HG03175 (cell line): ENCODE measurements around the gene ABHD17A.
A peak's percentile ranks its signal among the peaks of the same experiment; 100 is the strongest.
"Not testable (repeated sequence)": the region's sequence is repeated elsewhere in the genome, so short reads cannot be mapped to it uniquely, and the experiment has no call there.

ENCODE experiments used
- ATAC-seq: cut with Tn5 transposase; IDR thresholded peaks from one replicate; pipeline ENCODE4 v1.9.1; 2021; ENCODE audit warnings: mild to moderate bottlenecking, moderate library complexity; ENCODE audit not compliant: unreplicated experiment

Gene ABHD17A

GRCh38 chr19:1911098-1911497 lies 25.8 kb upstream of the ABHD17A start:
- ATAC-seq: no peak

- no peak for ATAC-seq
Observed at GRCh38 chr19:1910177-1910576, 24.9 kb upstream of the ABHD17A start.

- ATAC-seq: no peak
Observed at GRCh38 chr19:1909761-1910080, 24.4 kb upstream of the ABHD17A start.

- ATAC-seq: no peak
Observed at GRCh38 chr19:1908364-1908678, 23.0 kb upstream of the ABHD17A start.

DNA sequence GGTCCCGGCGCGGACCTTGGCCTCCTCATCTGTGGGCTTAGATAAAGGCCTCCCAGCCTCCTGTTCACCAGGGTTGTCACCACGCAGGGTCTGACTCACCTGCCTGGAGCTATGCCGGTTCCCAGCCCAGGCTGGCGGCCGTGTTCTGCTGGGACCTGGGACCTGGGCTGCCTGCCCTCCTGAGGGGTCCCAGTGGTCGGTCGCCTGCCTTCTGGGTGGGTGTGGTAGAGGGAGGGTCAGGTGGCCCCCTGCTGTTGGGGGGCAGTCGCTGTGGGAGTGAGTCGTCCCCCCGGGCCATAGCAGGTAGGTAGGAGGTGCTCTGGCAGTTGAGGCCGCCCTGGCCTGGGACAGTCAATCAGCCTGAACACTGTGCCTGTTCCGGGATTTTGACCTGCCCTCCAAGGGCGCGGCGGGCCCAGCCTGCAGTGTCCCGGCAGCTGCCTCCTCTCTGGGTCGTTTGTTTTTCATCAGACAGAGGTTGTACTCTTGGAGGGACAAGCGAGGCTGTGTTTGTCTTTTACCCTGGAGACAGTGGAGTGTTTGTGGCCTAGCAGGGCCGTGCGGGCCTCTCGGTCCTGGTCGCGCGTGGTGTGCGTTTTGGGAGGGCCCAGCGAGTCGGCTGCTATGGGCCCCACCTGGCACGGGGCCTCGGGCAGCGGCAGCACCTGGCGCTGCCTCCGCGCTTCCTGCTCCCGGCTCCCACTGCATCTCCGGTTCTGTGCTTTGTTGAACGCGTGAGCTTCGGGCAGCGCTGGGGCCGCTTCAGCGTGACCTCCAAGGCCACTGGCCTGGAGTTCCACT lies 22.5 kb upstream of the ABHD17A start:
- ATAC-seq: no peak

DNA sequence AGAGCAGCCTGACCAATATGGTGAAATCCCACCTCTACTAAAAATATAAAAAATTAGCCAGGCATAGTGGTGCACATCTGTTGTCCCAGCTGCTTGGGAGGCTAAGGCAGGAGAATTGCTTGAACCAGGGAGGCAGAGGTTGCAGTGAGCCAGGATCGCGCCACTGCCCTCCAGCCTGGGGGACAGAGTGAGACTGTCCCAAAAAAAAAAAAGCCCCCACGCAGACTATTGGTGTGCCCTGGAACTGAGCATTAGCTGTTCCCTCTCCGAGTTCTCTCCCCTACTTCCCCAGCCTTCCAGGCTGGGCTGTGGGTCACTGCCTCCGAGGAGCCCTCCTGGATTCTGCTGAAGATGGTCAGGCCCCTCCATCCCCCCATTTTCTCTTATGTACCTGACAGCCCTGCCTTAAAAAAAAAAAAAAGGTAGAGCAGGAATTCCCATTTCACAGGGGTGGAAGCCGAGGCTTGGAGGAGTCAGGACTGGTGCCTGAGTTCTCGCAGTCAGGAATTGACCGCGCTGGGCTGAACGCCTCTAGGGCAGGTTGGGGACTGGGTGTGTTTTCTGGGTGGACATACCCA lies 21.8 kb upstream of the ABHD17A start:
- ATAC-seq: no peak

- ATAC-seq: no peak
Observed at GRCh38 chr19:1905863-1906375, 20.6 kb upstream of the ABHD17A start.

DNA sequence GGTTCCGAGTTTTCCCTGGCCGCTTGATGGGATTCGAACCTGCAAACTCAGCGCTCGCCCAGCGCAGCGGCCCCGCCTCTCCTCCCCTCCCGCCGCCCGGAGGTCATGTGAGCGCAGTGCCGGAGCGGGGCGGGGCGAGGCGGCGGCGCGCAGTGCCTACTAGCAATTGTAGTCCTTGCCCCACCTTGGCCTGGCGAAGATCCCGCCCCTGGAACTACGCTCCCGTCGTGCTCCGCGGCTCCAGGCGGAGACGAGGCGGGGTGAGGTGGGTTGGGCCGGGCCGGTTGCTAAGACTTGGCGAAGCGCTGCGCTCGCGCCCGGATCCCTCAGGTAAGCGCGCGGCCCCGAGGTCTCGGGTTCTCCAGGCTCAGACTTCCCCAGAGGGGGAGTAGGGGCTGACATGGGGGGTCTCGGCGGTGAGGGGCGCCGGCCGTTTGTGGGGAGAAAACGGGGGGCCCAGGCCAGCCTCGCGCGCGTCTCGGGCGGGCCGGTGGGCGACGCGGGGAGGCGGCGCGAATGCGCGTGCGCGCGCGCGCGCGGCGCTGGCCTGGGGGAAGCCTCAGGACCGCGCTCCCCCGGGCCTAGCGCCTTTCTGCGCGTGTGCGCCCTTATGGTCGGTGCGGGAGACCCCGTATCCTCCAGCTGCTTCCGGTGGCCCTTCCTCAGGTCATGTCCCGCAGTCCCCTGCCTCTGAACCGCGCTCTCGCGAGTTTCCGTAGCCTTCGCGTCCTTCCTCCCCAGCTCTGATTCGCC lies 20.0 kb upstream of the ABHD17A start, which contains the start of the genes ADAT3 and SCAMP4:
TSS of gene ADAT3 (plus strand) at position 290 of the 753 bp plus-strand sequence. CDS start 6,649 bp downstream, outside the sequence.
TSS of gene SCAMP4 (plus strand) at position 290 of the 753 bp plus-strand sequence. CDS start 9,621 bp downstream, outside the sequence.
- ATAC-seq: peak; percentile 80

DNA sequence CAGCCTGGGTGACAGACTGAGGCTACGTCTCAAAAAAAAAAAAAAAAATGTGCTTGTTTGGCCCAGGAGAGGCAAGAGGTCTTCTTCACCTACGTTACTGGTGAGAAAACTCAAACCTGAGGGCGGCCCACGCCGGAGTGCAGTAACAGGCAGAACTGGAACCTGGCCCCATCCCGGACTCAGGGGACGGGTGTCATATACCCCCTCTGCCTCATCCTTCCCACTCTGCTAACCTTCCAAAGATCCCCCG lies 19.5 kb upstream of the ABHD17A start:
- no peak for ATAC-seq

- no peak for ATAC-seq
Observed at GRCh38 chr19:1902923-1903322, 17.6 kb upstream of the ABHD17A start.

- no peak for ATAC-seq
Observed at GRCh38 chr19:1901940-1902404, 16.7 kb upstream of the ABHD17A start.

- ATAC-seq: no peak
Observed at GRCh38 chr19:1896508-1896907, 11.2 kb upstream of the ABHD17A start.

DNA sequence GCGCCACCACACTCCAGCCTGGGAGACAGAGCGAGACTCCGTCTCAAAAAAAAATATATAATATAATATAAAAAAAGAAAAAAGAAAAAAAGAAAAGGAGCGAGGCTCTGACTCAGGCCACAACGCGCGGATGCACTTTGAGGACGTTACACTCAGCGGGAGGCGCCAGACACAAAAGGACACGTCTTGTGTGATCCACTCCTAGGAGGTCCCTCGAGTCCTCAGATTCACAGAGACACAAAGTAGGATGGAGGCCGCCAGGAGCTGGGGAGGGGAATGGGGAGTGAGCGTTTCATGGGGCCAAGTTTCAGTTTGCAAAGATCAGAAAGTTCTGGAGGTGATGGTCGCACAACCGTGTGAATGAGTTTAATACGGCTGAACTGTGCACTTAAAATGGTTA lies 8.5 kb upstream of the ABHD17A start:
- no peak for ATAC-seq

DNA sequence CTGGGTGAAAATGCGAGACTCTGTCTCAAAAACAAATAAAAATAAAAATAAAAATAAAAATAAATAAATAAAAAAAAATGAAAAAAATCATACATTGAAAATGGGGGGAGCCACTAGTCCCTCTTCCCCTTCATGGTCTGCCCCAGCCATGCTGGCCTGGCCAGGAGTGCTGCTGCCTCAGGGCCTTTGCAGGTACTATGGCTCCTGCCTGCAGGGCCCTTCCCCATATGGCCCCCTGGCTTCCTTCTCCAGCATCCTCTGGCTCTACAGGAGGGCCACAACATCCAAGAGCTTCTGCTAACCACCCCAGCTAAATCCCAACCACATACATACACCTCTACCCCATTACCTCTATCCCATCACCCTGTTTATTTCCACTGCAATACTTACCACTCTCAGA lies 4.6 kb upstream of the ABHD17A start:
- ATAC-seq: no peak

DNA sequence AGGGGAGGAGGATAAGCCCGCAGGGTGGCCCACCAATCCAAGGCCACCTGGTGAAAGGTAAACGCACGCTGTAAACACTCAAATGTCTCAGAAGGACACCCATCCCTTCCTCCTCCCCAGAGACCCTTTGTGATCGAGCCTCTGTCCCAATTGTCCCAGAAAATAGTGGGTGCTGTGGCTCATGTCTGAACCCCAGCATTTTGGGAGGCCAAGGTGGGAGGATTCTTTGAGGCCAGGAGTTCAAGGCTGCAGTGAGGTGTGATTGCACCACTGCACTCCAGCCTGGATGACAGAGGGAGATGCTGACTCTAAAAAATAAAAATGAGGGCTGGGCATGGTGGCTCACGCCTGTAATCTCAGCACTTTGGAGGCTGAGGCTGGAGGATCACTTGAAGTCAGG lies 3.1 kb upstream of the ABHD17A start:
- no peak for ATAC-seq

DNA sequence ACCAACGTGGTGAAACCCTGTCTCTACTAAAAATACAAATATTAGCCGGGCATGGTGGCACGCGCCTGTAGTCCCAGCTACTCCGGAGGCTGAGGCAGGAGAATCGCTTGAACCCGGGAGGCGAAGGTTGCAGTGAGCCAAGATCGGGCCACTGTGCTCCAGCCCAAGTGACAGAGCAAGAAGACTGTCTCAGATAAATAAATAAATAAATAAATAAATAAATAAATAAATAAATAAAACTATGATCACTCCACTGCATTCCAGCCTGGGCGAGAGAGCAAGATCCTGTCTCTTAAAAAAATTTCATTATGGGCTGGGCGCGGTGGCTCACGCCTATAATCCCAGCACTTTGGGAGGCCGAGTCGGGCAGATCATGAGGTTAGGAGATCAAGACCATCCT lies 1.1 kb upstream of the ABHD17A start:
- ATAC-seq: not testable (repeated sequence)

DNA sequence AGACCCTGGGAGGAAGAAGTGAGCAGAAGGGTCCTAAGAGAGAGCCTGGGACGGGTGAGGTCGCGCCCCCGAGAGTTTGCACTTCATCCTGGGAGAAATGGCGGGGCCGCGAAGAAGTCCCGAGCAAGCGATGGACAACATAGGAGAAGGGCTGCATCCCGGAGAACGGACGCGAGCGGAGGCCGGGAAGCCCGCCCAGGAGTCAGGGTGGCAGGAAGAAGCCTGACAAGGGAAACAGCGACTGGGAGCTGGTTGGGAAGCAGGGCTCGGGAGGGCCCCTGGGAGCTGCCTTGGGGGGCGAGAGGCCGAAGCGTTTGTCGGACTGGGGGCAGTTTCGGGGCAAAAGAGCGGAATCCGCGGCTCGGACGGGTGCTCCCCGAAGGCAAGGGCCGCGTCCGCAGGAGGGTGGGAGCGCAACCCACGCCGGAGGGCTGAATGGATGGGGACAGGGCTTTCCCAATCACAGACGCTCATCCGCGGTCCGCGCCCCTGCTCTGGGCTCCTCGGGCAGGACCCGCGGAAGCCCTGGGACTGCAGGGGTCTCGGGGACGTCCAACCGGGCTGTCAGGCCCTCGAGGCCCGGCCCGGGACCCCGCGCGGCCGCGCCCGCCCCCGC lies 469 bp downstream of the ABHD17A start:
- ATAC-seq: no peak

- ATAC-seq: no peak
Observed at GRCh38 chr19:1884291-1884718, 991 bp downstream of the ABHD17A start.

- no peak for ATAC-seq
Observed at GRCh38 chr19:1883784-1884183, 1.5 kb downstream of the ABHD17A start.

- no peak for ATAC-seq
Observed at GRCh38 chr19:1882786-1883692, 2.3 kb downstream of the ABHD17A start.
